GM19035 (cell line): ENCODE results near the gene CEP170B.

Source experiments
- ATAC-seq: cut with Tn5 transposase; IDR thresholded peaks from one replicate; pipeline ENCODE4 v1.9.1; 2021; ENCODE audit not compliant: unreplicated experiment

The CEP170B gene

GRCh38 chr14:104866451-104867370, 1.6 kb downstream of the CEP170B start:
- no peak for ATAC-seq

- ATAC-seq = no peak
Observed at GRCh38 chr14:104867371-104868059, 2.4 kb downstream of the CEP170B start.

- ATAC-seq = no peak
Observed at GRCh38 chr14:104868060-104868740, 3.1 kb downstream of the CEP170B start.

GRCh38 chr14:104868811-104869572, 3.9 kb downstream of the CEP170B start:
- ATAC-seq = no peak

- ATAC-seq = no peak
Observed at GRCh38 chr14:104869669-104870367, 4.8 kb downstream of the CEP170B start.

- no peak for ATAC-seq
Observed at GRCh38 chr14:104870368-104871144, 5.5 kb downstream of the CEP170B start.

GRCh38 chr14:104871145-104871655, 6.1 kb downstream of the CEP170B start:
- no peak for ATAC-seq

- no peak for ATAC-seq
Observed at GRCh38 chr14:104871656-104872468, 6.8 kb downstream of the CEP170B start.

GRCh38 chr14:104872469-104873341, 7.6 kb downstream of the CEP170B start:
- ATAC-seq = no peak

- no peak for ATAC-seq
Observed at GRCh38 chr14:104873380-104874055, 8.4 kb downstream of the CEP170B start.

GRCh38 chr14:104874110-104874531, 9.1 kb downstream of the CEP170B start:
- ATAC-seq = no peak

GRCh38 chr14:104874571-104875411, 9.7 kb downstream of the CEP170B start:
- no peak for ATAC-seq

- no peak for ATAC-seq
Observed at GRCh38 chr14:104875412-104875751, 10.3 kb downstream of the CEP170B start.

GRCh38 chr14:104875811-104876210, 10.7 kb downstream of the CEP170B start:
- ATAC-seq = no peak

- ATAC-seq = no peak
Observed at GRCh38 chr14:104876251-104876699, 11.2 kb downstream of the CEP170B start.
